ENCODE measurements around the gene SLC66A2.

- no peak for TF ChIP-seq CTCF (IDR thresholded peaks at IDR 0.05)
- TF ChIP-seq POLR2A (IDR thresholded peaks at IDR 0.05): no peak
Observed at GRCh38 chr18:79960921-79961526, 9.6 kb upstream of the SLC66A2 start.

Measured in lower leg skin (tissue), 3 donors.